HCT116 (cell line): ENCODE results near the gene CDH1. TPM values are rescaled to one million over a fixed set of nuclear protein-coding genes. Genes with fewer than 3 reads are reported as not detected.
A peak's percentile ranks its signal among the peaks of the same experiment; 100 is the strongest.

Source experiments
- ATAC-seq: fragments of 200-7000 bp; cut with Tn5 transposase; 2 replicates; pipeline ENCODE4 v1.9.1; 2020; ENCODE audit warnings: mild to moderate bottlenecking, moderate library complexity
- BruUV-seq: library from RNA; stranded (reverse); fragments of 400-500 nt; replicated peaks from 2 replicates; lab custom pipeline; 2021; lab: Mats Ljungman, UMichigan
- CTCF ChIA-PET: fragments of 300-600 bp; sonication (Branson Sonifier 250); formaldehyde crosslinking; loops from one replicate; lab custom pipeline; 2021; ENCODE audit warnings: antibody characterized with exemption; lab: Charles Lee
- POLR2A ChIA-PET: fragments of 300-600, 350-600 bp; sonication (Branson Sonifier 250); formaldehyde crosslinking; loops from one replicate; lab custom pipeline; 2021; ENCODE audit warnings: antibody characterized with exemption; lab: Charles Lee
- RAD21 ChIA-PET, 2 experiments: fragments of 300-600 bp; sonication (Branson Sonifier 250); formaldehyde crosslinking; loops; one replicate each; lab custom pipeline; 2023; ENCODE audit warnings: low total read pairs in 2 of 2; ENCODE audit not compliant: uncharacterized antibody in 2 of 2, unreplicated experiment in 2 of 2, low non-redundant PET in 1 of 2; lab: Charles Lee
- DNase-seq: peaks from one replicate; pipeline ENCODE4 v3.0.0-alpha.2; 2010; ENCODE audit warnings: low read depth, low spot score
- H2AFZ ChIP-seq: fragments of 200-600 bp; shearing (Covaris generic), sonication (generic); 2 replicates; pipeline ENCODE4 v1.6.1; 2017; ENCODE audit warnings: low read depth, mixed run types, mixed read lengths, antibody characterized with exemption, low read length; ENCODE audit not compliant: poor library complexity, severe bottlenecking
- H3K27ac ChIP-seq: 2 replicates; pipeline ENCODE4 v1.5.1; 2012; ENCODE audit warnings: low read depth, low read length
- H3K27me3 ChIP-seq: fragments of 200-600 bp; sonication (generic); 2 replicates; pipeline ENCODE4 v1.6.1; 2016; ENCODE audit warnings: mixed run types, low read length, mixed read lengths; ENCODE audit not compliant: insufficient read depth
- H3K36me3 ChIP-seq, 2 experiments: fragments of 200-500 bp in 1 of 2; fragments of 200-600 bp in 1 of 2; sonication (Bioruptor generic) in 1 of 2; sonication (generic) in 1 of 2; 2 replicates each; pipeline versions ENCODE4 v1.5.1 to v1.6.1; 2014 to 2016; ENCODE audit warnings: low read length in 2 of 2, inconsistent platforms in 1 of 2, mixed read lengths in 1 of 2, mixed run types in 1 of 2; ENCODE audit not compliant: insufficient read depth in 2 of 2, control insufficient read depth in 1 of 2
- H3K4me1 ChIP-seq, 2 experiments: fragments of 200-600 bp in 1 of 2; sonication (generic) in 1 of 2; 2 replicates each; pipeline versions ENCODE4 v1.5.1 to v1.6.1; 2012 to 2017; ENCODE audit warnings: low read length in 2 of 2, inconsistent platforms in 1 of 2, mild to moderate bottlenecking in 1 of 2, mixed read lengths in 1 of 2, mixed run types in 1 of 2, moderate library complexity in 1 of 2; ENCODE audit not compliant: insufficient read depth in 2 of 2, control insufficient read depth in 1 of 2
- H3K4me2 ChIP-seq: fragments of 200-600 bp; sonication (generic); 2 replicates; pipeline ENCODE4 v1.6.1; 2017; ENCODE audit warnings: mixed run types, low read length, mixed read lengths
- H3K4me3 ChIP-seq, 2 experiments: fragments of 200-600 bp in 1 of 2; sonication (generic) in 1 of 2; replicated peaks in 1 of 2; 2 replicates each; pipeline ENCODE4 v1.5.1; 2011 to 2016; ENCODE audit warnings: low read length in 2 of 2, control low read depth in 1 of 2, low read depth in 1 of 2, mild to moderate bottlenecking in 1 of 2, mixed read lengths in 1 of 2, mixed run types in 1 of 2
- H3K79me2 ChIP-seq: fragments of 200-600 bp; sonication (generic); 2 replicates; pipeline ENCODE4 v1.6.1; 2017; ENCODE audit warnings: mild to moderate bottlenecking, mixed run types, low read length, moderate library complexity, mixed read lengths; ENCODE audit not compliant: insufficient read depth
- H3K9ac ChIP-seq: fragments of 200-600 bp; sonication (generic); 2 replicates; pipeline ENCODE4 v1.6.1; 2016; ENCODE audit warnings: low read length, mixed read lengths
- H3K9me2 ChIP-seq: fragments of 200-600 bp; sonication (generic), shearing (Covaris generic); 2 replicates; pipeline ENCODE4 v1.6.1; 2017; ENCODE audit warnings: mixed run types, mild to moderate bottlenecking, moderate library complexity; ENCODE audit not compliant: insufficient read depth
- H3K9me3 ChIP-seq, 2 experiments: fragments of 200-500 bp in 1 of 2; fragments of 200-600 bp in 1 of 2; sonication (Bioruptor generic) in 1 of 2; sonication (generic) in 1 of 2; 2 replicates each; pipeline ENCODE4 v1.6.1; 2014 to 2017; ENCODE audit warnings: low read length in 2 of 2, mixed read lengths in 2 of 2, inconsistent platforms in 1 of 2, low read depth in 1 of 2, mild to moderate bottlenecking in 1 of 2, mixed run types in 1 of 2, moderate library complexity in 1 of 2; ENCODE audit not compliant: control insufficient read depth in 1 of 2, insufficient read depth in 1 of 2
- H4K20me1 ChIP-seq: fragments of 200-600 bp; sonication (generic), shearing (Covaris generic); 2 replicates; pipeline ENCODE4 v1.6.1; 2017; ENCODE audit warnings: mixed run types, mild to moderate bottlenecking, moderate library complexity; ENCODE audit not compliant: insufficient read depth
- CBX3 ChIP-seq: IDR thresholded peaks from 2 replicates; pipeline ENCODE4 v1.6.1; 2012; ENCODE audit warnings: low read depth
- CEBPB ChIP-seq: IDR thresholded peaks from 2 replicates; pipeline ENCODE4 v1.6.1; 2012; ENCODE audit warnings: low read depth
- CTCF ChIP-seq, 3 experiments: fragments of 200-600 bp in 1 of 3; sonication (generic) in 1 of 3; IDR thresholded peaks in 2 of 3; conservative IDR thresholded peaks in 1 of 3; 2 replicates each; pipeline ENCODE4 v1.5.1; 2012 to 2017; ENCODE audit warnings: low read depth in 2 of 3, low read length in 2 of 3, antibody characterized with exemption in 1 of 3, borderline replicate concordance in 1 of 3, control low read depth in 1 of 3, mild to moderate bottlenecking in 1 of 3, mixed read lengths in 1 of 3, mixed run types in 1 of 3, moderate library complexity in 1 of 3; ENCODE audit not compliant: insufficient read depth in 1 of 3
- ELF1 ChIP-seq: IDR thresholded peaks from 2 replicates; pipeline ENCODE4 v1.6.1; 2012; ENCODE audit warnings: low read depth, borderline replicate concordance
- EZH2 ChIP-seq: fragments of 200-600 bp; sonication (generic); IDR thresholded peaks from 2 replicates; pipeline ENCODE4 v1.6.1; 2017; ENCODE audit warnings: antibody characterized with exemption, mixed run types
- EZH2phosphoT487 ChIP-seq: fragments of 200-600 bp; IDR thresholded peaks from 2 replicates; pipeline ENCODE4 v1.6.1; 2018; ENCODE audit warnings: antibody characterized with exemption, borderline replicate concordance
- FOSL1 ChIP-seq: IDR thresholded peaks from 2 replicates; pipeline ENCODE4 v1.6.1; 2012; ENCODE audit warnings: low read depth
- JUND ChIP-seq: IDR thresholded peaks from 2 replicates; pipeline ENCODE4 v1.6.1; 2012
- POLR2AphosphoS5 ChIP-seq: IDR thresholded peaks from 2 replicates; pipeline ENCODE4 v1.6.1; 2011; ENCODE audit warnings: mild to moderate bottlenecking, low read depth, low read length, moderate library complexity
- SIN3A ChIP-seq: IDR thresholded peaks from 2 replicates; pipeline ENCODE4 v1.6.1; 2012; ENCODE audit warnings: low read depth
- SP1 ChIP-seq: IDR thresholded peaks from 2 replicates; pipeline ENCODE4 v1.6.1; 2012; ENCODE audit warnings: low read depth
- intact Hi-C: fragments of 100-400 bp; cut with micrococcal nuclease; formaldehyde crosslinking; loops from 2 replicates; pipeline ENCODE4 v1.10.0; 2022
- total RNA-seq: library from RNA; stranded (reverse); gene quantifications from one replicate; pipeline ENCODE4 v1.2.1, GENCODE V29; 2021; ENCODE audit not compliant: unreplicated experiment

Gene CDH1
- total RNA-seq, 1 experiment from 2014 or later = 73.2 TPM

DNA sequence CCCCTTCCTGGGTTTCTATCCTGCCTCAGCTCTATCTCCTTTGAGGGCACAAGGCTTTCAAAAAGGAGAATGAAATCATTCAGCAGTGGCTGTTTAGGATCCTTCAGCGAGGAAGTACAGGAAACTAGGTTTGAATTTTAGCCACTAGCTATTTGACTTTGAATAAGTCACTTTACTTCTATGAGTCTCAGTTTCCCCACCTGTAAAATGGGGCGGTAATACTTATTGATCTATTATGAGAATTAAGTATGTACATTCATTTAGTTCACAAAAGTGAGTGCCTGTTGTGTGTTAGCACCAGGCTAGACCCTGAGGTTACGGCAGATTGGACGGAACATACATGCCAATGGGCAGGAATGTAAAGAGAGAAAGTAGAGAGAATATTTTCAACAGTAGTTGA lies 6.6 kb downstream of the CDH1 start:
- H4K20me1 ChIP-seq = peaks cover 4% of the 10 kb centered on the region; the same call in 1 of the 2 replicates
- H3K9me3 ChIP-seq = no peaks in the 10 kb centered on the region
- intact Hi-C loops = loop anchor here (1.0 to 5.0 kb wide), 2 partner anchors 13 to 36 kb away; no protein-coding TSS in a partner anchor
- H3K27ac ChIP-seq = no peak overlapping the region
- H3K4me1 ChIP-seq = peaks cover 73 to 82% of the 10 kb centered on the region in 2 experiments
- no peak for TF ChIP-seq EZH2
- TF ChIP-seq EZH2phosphoT487 = no peak
- no peak for TF ChIP-seq CEBPB
- TF ChIP-seq POLR2AphosphoS5 = no peak
- no peak for TF ChIP-seq CTCF (IDR thresholded peaks at IDR 0.05 in 2 of 3, conservative IDR thresholded peaks at IDR 0.05 in 1 of 3; ENCODE audit: borderline replicate concordance in 1 of 3, insufficient read depth in 1 of 3, low read depth in 2 of 3, low read length in 2 of 3)
- no peak for TF ChIP-seq FOSL1
- no peak for TF ChIP-seq SIN3A
- TF ChIP-seq SP1 = no peak
- no peak for TF ChIP-seq JUND
- TF ChIP-seq ELF1 = no peak
- TF ChIP-seq CBX3 = no peak
- TF ChIP-seq, all 23 proteins: peak for 0
- peaks cover 0 to 3% of the 10 kb centered on the region in 2 experiments; a peak in 1 of 4 replicates for H3K36me3 ChIP-seq
- H3K27me3 ChIP-seq = no peaks in the 10 kb centered on the region
- no peak overlapping the region; a peak in 1 of 4 replicates for H3K4me3 ChIP-seq
- ATAC-seq (no peak), DNase-seq (no peak)
- peaks cover 54% of the 10 kb centered on the region for H3K79me2 ChIP-seq
- peak overlapping the region; percentile 77 for H3K4me2 ChIP-seq
- H3K9me2 ChIP-seq = no peaks in the 10 kb centered on the region
- POLR2A ChIA-PET = interaction anchor here (0.8 kb wide), 1 partner anchor 21 kb away, joined by 3 read pairs; no protein-coding TSS in a partner anchor
- no peak overlapping the region for H2AFZ ChIP-seq
- RAD21 ChIA-PET = no interaction called here
- CTCF ChIA-PET = no interaction called here
- H3K9ac ChIP-seq = peak overlapping the region; percentile 51
- BruUV-seq = no TSS peak
